GM10266 (cell line): ENCODE data around the gene DPH6.
"Not testable (repeated sequence)": the region's sequence is repeated elsewhere in the genome, so short reads cannot be mapped to it uniquely, and the experiment has no call there.

ENCODE experiments used
- DNase-seq: peaks from one replicate; pipeline ENCODE4 v3.0.0; 2012; ENCODE audit errors: extremely low spot score
- CTCF ChIP-seq: IDR thresholded peaks from 2 replicates; pipeline ENCODE4 v1.5.1; 2012; ENCODE audit warnings: mild to moderate bottlenecking, low read depth; ENCODE audit not compliant: control insufficient read depth, insufficient read depth; ENCODE audit errors: missing control alignments

DPH6 gene

GRCh38 chr15:35379972-35380371 lies 166.0 kb downstream of the DPH6 start:
- DNase-seq: no peak
- TF ChIP-seq CTCF: no peak

GRCh38 chr15:35378454-35378853 lies 167.5 kb downstream of the DPH6 start:
- not testable (repeated sequence) for DNase-seq

- DNase-seq: no peak
These were observed 169.3 kb downstream of the DPH6 start for GRCh38 chr15:35376707-35377106.

GRCh38 chr15:35374661-35375060 lies 171.3 kb downstream of the DPH6 start:
- no peak for TF ChIP-seq CTCF

More at GRCh38 chr15:35376707-35377106, 169.3 kb downstream of the DPH6 start:
- no peak for TF ChIP-seq CTCF

GRCh38 chr15:35362195-35362829 lies 183.7 kb downstream of the DPH6 start:
- no peak for TF ChIP-seq CTCF
- DNase-seq: no peak

More at GRCh38 chr15:35374661-35375060, 171.3 kb downstream of the DPH6 start:
- DNase-seq: no peak

GRCh38 chr15:35358824-35359223 lies 187.1 kb downstream of the DPH6 start:
- no peak for TF ChIP-seq CTCF
- DNase-seq: no peak

GRCh38 chr15:35351059-35351458 lies 194.9 kb downstream of the DPH6 start:
- TF ChIP-seq CTCF: no peak
- no peak for DNase-seq

- no peak for DNase-seq
These were observed 196.0 kb downstream of the DPH6 start for GRCh38 chr15:35349916-35350315.

More at GRCh38 chr15:35349916-35350315, 196.0 kb downstream of the DPH6 start:
- TF ChIP-seq CTCF: no peak
